Measurements from ENCODE around the gene NBPF6. TPM values are rescaled to one million over a fixed set of nuclear protein-coding genes. Genes with fewer than 3 reads are reported as not detected.

NBPF6 gene
- total and polyA plus RNA-seq, 10 of the 15 experiments (the other 5 are each of a cell fraction or from before 2014, with no cell fraction given) = not detected

- WGBS (ENCODE audit: insufficient coverage, insufficient replicate concordance, low lambda C conversion rate, missing lambda C conversion rate) = 27% methylated on average over 2 of the region's 2 CpGs
- Histone ChIP-seq H2AFZ (ENCODE audit: control insufficient read depth, low read depth, low read length) (no peak overlapping the region), H3K4me3 (no peak overlapping the region), H3K27me3 (replicated peaks in 1 of 2; ENCODE audit: control insufficient read depth in 2 of 2, insufficient read depth in 2 of 2, low read length in 1 of 2) (0 out of 4 replicates have a peak, but pooled peaks cover 0 to 3% of the 10 kb centered on the region in 2 experiments), H3K9me3 (replicated peaks; ENCODE audit: control insufficient read depth, insufficient read depth, low read length) (no peaks in the 10 kb centered on the region), H3K27ac (ENCODE audit: control insufficient read depth, insufficient read depth) (no peak overlapping the region), H3K4me1 (ENCODE audit: control insufficient read depth, insufficient read depth, low read length) (0 out of 2 replicates have a peak, but pooled peaks cover 3% of the 10 kb centered on the region), H3K36me3 (ENCODE audit: control insufficient read depth in 2 of 2, insufficient read depth in 2 of 2, low read length in 1 of 2) (no peaks in the 10 kb centered on the region), H3K4me2 (ENCODE audit: control insufficient read depth, insufficient read depth) (no peak overlapping the region), H4K20me1 (ENCODE audit: control insufficient read depth, insufficient read depth) (no peaks in the 10 kb centered on the region), H3K9ac (ENCODE audit: control insufficient read depth, insufficient read depth, low read length) (no peak overlapping the region), H3K79me2 (ENCODE audit: control insufficient read depth, insufficient read depth, low read length) (no peaks in the 10 kb centered on the region)
- in situ Hi-C loops (cut with MboI) = loop anchor here (5.0 to 25.0 kb wide), 2 partner anchors 140 to 715 kb away; no protein-coding TSS in a partner anchor
- DNase-seq (ENCODE audit: low read depth, low spot score) (no peak), FAIRE-seq (no peak), ATAC-seq (no peak)
- SMC1A ChIA-PET (ENCODE audit: uncharacterized antibody, unreplicated experiment) = interaction anchor here (1.4 kb wide), 1 partner anchor 9 kb away, joined by 4 read pairs; no protein-coding TSS in a partner anchor
- RAD21 ChIA-PET (ENCODE audit: unreplicated experiment) = no interaction called here
- TF ChIP-seq NBN (IDR thresholded peaks at IDR 0.05) = no peak
- TF ChIP-seq NFYA (IDR thresholded peaks at IDR 0.05; ENCODE audit: borderline replicate concordance, low read depth, low read length) = no peak
- TF ChIP-seq JUNB (IDR thresholded peaks at IDR 0.05) = no peak
- TF ChIP-seq USF1 (IDR thresholded peaks at IDR 0.05; ENCODE audit: borderline replicate concordance, extremely low read length, insufficient read depth, low read depth, low read length) = no peak
- TF ChIP-seq SIN3A (IDR thresholded peaks at IDR 0.05; ENCODE audit: low read depth, low read length) = no peak
- TF ChIP-seq, protein P1, sequence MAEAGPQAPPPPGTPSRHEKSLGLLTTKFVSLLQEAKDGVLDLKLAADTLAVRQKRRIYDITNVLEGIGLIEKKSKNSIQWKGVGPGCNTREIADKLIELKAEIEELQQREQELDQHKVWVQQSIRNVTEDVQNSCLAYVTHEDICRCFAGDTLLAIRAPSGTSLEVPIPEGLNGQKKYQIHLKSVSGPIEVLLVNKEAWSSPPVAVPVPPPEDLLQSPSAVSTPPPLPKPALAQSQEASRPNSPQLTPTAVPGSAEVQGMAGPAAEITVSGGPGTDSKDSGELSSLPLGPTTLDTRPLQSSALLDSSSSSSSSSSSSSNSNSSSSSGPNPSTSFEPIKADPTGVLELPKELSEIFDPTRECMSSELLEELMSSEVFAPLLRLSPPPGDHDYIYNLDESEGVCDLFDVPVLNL (IDR thresholded peaks at IDR 0.05; ENCODE audit: low read depth, low read length) = no peak
- TF ChIP-seq RFX5 (IDR thresholded peaks at IDR 0.05; ENCODE audit: low read depth, low read length) = no peak
- TF ChIP-seq STAT1 (conservative IDR thresholded peaks at IDR 0.05) = no peak
- TF ChIP-seq HDAC2 (IDR thresholded peaks at IDR 0.05) = no peak
- TF ChIP-seq ZSCAN29 (IDR thresholded peaks at IDR 0.05) = no peak
- no peak for TF ChIP-seq BHLHE40 (IDR thresholded peaks at IDR 0.05; ENCODE audit: borderline replicate concordance in 1 of 2, low read depth in 2 of 2, low read length in 1 of 2)
- TF ChIP-seq JUND (IDR thresholded peaks at IDR 0.05; ENCODE audit: low read depth, low read length) = no peak
- TF ChIP-seq FOXM1 (IDR thresholded peaks at IDR 0.05; ENCODE audit: low read depth, low read length) = no peak
- no peak for TF ChIP-seq MYB (IDR thresholded peaks at IDR 0.05; ENCODE audit: borderline replicate concordance, low read depth, low read length)
- no peak for TF ChIP-seq SRF (IDR thresholded peaks at IDR 0.05; ENCODE audit: low read depth in 2 of 2, low read length in 2 of 2)
- no peak for TF ChIP-seq NFYB (IDR thresholded peaks at IDR 0.05; ENCODE audit: insufficient read depth, low read depth, low read length)
- POLR2A ChIA-PET = no interaction called here
- CTCF ChIA-PET = no interaction called here
- BruUV-seq (replicated peaks) = no TSS peak
- intact Hi-C loops (cut with micrococcal nuclease; ENCODE audit: unreplicated experiment) = loop anchor here (10.0 kb wide), 1 partner anchor 718 kb away; no protein-coding TSS in a partner anchor
Measured at GRCh38 chr1:108502624-108503023, 52.5 kb downstream of the NBPF6 start.
